ENCODE results near the gene CFAP58.

Gene CFAP58

GRCh38 chr10:104351919-104352318, 1.7 kb upstream of the CFAP58 start:
- in situ Hi-C loops (cut with HindIII; ENCODE audit: low sequenced_read_pairs), result no loop called here

GRCh38 chr10:104359811-104360210, 6.2 kb downstream of the CFAP58 start:
- in situ Hi-C loops (cut with HindIII; ENCODE audit: low sequenced_read_pairs), result no loop called here

GRCh38 chr10:104367904-104368303, 14.3 kb downstream of the CFAP58 start:
- in situ Hi-C loops (cut with HindIII; ENCODE audit: low sequenced_read_pairs), result no loop called here

GRCh38 chr10:104368381-104368780, 14.7 kb downstream of the CFAP58 start:
- in situ Hi-C loops (cut with HindIII; ENCODE audit: low sequenced_read_pairs), result no loop called here

- in situ Hi-C loops (cut with HindIII; ENCODE audit: low sequenced_read_pairs), result no loop called here
Observed at GRCh38 chr10:104371753-104372152, 18.1 kb downstream of the CFAP58 start.

- in situ Hi-C loops (cut with HindIII; ENCODE audit: low sequenced_read_pairs), result no loop called here
Observed at GRCh38 chr10:104374591-104374990, 21.0 kb downstream of the CFAP58 start.

- in situ Hi-C loops (cut with HindIII; ENCODE audit: low sequenced_read_pairs), result no loop called here
Observed at GRCh38 chr10:104376784-104377300, 23.2 kb downstream of the CFAP58 start.

- in situ Hi-C loops (cut with HindIII; ENCODE audit: low sequenced_read_pairs), result no loop called here
Observed at GRCh38 chr10:104380336-104380735, 26.7 kb downstream of the CFAP58 start.

GRCh38 chr10:104387130-104387888, 33.7 kb downstream of the CFAP58 start:
- in situ Hi-C loops (cut with HindIII; ENCODE audit: low sequenced_read_pairs), result no loop called here

- in situ Hi-C loops (cut with HindIII; ENCODE audit: low sequenced_read_pairs), result no loop called here
Observed at GRCh38 chr10:104388830-104389229, 35.2 kb downstream of the CFAP58 start.

GRCh38 chr10:104391150-104391968, 37.7 kb downstream of the CFAP58 start:
- in situ Hi-C loops (cut with HindIII; ENCODE audit: low sequenced_read_pairs), result no loop called here

GRCh38 chr10:104391969-104392296, 38.3 kb downstream of the CFAP58 start:
- in situ Hi-C loops (cut with HindIII; ENCODE audit: low sequenced_read_pairs), result no loop called here

- in situ Hi-C loops (cut with HindIII; ENCODE audit: low sequenced_read_pairs), result no loop called here
Observed at GRCh38 chr10:104393387-104393786, 39.8 kb downstream of the CFAP58 start.

- in situ Hi-C loops (cut with HindIII; ENCODE audit: low sequenced_read_pairs), result no loop called here
Observed at GRCh38 chr10:104396581-104396980, 42.9 kb downstream of the CFAP58 start.

GRCh38 chr10:104403636-104404035, 50.0 kb downstream of the CFAP58 start:
- in situ Hi-C loops (cut with HindIII; ENCODE audit: low sequenced_read_pairs), result no loop called here

GRCh38 chr10:104406715-104407650, 53.4 kb downstream of the CFAP58 start:
- in situ Hi-C loops (cut with HindIII; ENCODE audit: low sequenced_read_pairs), result no loop called here

- in situ Hi-C loops (cut with HindIII; ENCODE audit: low sequenced_read_pairs), result no loop called here
Observed at GRCh38 chr10:104413528-104413927, 59.9 kb downstream of the CFAP58 start.

- in situ Hi-C loops (cut with HindIII; ENCODE audit: low sequenced_read_pairs), result no loop called here
Observed at GRCh38 chr10:104415526-104416165, 62.0 kb downstream of the CFAP58 start.

- in situ Hi-C loops (cut with HindIII; ENCODE audit: low sequenced_read_pairs), result no loop called here
Observed at GRCh38 chr10:104416851-104417250, 63.2 kb downstream of the CFAP58 start.

- in situ Hi-C loops (cut with HindIII; ENCODE audit: low sequenced_read_pairs), result no loop called here
Observed at GRCh38 chr10:104417637-104418292, 64.1 kb downstream of the CFAP58 start.

Measured in endothelial cell of hepatic sinusoid (primary cell).